ENCODE data around the gene GABRG3. TPM values are rescaled to one million over a fixed set of nuclear protein-coding genes. Genes with fewer than 3 reads are reported as not detected.

Gene GABRG3
- total RNA-seq, 1 donor from 2014 or later: 0.54 TPM

DNA sequence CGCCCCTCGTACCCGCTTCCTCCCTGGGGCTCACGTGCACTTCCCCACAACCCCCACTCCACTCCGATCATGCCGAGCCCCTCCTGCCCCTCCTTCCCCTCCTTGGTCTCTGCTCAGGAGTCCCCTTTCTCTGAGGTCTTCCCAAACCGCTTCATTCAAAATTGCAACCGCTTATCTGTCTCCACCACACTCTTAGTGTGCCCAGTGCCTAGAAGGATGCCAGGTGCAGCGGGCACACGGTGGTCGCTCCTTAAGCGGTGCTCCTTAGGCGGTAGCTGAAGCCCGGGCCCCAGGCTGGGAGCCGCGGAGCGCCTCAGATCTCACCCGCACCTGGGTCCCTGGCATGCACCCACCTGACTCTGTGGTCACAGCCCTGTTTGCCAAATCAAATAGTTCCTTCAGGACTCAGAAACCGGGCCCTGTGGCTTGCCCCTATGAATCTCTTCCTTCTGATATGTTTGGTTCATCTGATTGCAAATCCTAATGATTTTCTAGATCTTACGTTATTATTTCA lies 603.6 kb downstream of the GABRG3 start:
- Mint-ChIP-seq H3K9me3 (ENCODE audit: unreplicated experiment) (peaks cover 3% of the 10 kb centered on the region), H3K4me1 (ENCODE audit: low read depth, unreplicated experiment) (no peaks in the 10 kb centered on the region), H3K27me3 (ENCODE audit: low read depth, unreplicated experiment) (no peaks in the 10 kb centered on the region), H3K36me3 (ENCODE audit: low read depth, unreplicated experiment) (no peaks in the 10 kb centered on the region), H3K4me3 (ENCODE audit: unreplicated experiment) (no peak overlapping the region), H3K27ac (ENCODE audit: unreplicated experiment) (no peak overlapping the region)
- H3K4me2 ChIP-seq (ENCODE audit: low read length): no peak overlapping the region
- no peaks in the 10 kb centered on the region for H3K36me3 ChIP-seq (ENCODE audit: insufficient read depth, low read length)
- no peak for FAIRE-seq
- no peak overlapping the region for H3K4me3 ChIP-seq (ENCODE audit: insufficient read depth, low read depth, low read length)
- no peak for DNase-seq (ENCODE audit: low read depth)
- no peaks in the 10 kb centered on the region for H3K79me2 ChIP-seq (ENCODE audit: insufficient read depth, low read length)
- H3K27me3 ChIP-seq (ENCODE audit: insufficient read depth, low read length): no peaks in the 10 kb centered on the region
- no peak overlapping the region for H3K27ac ChIP-seq (ENCODE audit: low read depth, low read length)
- peaks cover 7% of the 10 kb centered on the region for H3K9me3 ChIP-seq (ENCODE audit: insufficient read depth, low read depth, low read length)
- no peak overlapping the region for H2AFZ ChIP-seq (ENCODE audit: low read depth, low read length)
- TF ChIP-seq, protein P1, sequence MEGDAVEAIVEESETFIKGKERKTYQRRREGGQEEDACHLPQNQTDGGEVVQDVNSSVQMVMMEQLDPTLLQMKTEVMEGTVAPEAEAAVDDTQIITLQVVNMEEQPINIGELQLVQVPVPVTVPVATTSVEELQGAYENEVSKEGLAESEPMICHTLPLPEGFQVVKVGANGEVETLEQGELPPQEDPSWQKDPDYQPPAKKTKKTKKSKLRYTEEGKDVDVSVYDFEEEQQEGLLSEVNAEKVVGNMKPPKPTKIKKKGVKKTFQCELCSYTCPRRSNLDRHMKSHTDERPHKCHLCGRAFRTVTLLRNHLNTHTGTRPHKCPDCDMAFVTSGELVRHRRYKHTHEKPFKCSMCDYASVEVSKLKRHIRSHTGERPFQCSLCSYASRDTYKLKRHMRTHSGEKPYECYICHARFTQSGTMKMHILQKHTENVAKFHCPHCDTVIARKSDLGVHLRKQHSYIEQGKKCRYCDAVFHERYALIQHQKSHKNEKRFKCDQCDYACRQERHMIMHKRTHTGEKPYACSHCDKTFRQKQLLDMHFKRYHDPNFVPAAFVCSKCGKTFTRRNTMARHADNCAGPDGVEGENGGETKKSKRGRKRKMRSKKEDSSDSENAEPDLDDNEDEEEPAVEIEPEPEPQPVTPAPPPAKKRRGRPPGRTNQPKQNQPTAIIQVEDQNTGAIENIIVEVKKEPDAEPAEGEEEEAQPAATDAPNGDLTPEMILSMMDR (IDR thresholded peaks at IDR 0.05; ENCODE audit: insufficient read depth, low read depth, low read length): no peak
- TF ChIP-seq EZH2 (IDR thresholded peaks at IDR 0.05; ENCODE audit: insufficient read depth, low read length): no peak
- H3K9ac ChIP-seq (ENCODE audit: low read length): no peak overlapping the region
- H3K4me1 ChIP-seq (ENCODE audit: insufficient read depth, low read length): no peaks in the 10 kb centered on the region
- H4K20me1 ChIP-seq (ENCODE audit: insufficient read depth, low read length): no peaks in the 10 kb centered on the region

DNA sequence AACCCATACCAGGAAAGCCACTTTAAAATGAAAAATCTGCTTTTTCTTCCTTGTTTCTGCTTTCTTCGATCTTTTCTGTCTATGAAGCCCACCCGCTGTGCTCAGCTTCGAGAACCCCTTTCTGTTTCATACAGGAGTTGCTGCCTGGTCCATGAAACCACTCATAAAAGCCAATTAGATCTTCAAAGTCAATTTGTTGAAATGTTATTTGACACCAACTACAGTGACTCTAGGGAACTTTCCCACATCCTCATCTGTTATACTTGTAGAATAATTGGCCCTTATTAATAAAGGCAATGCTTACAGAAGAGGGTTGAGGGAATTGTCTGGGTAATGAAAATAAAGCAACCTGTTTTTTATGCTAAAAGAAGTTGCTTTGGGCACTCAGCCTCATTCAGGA lies 604.5 kb downstream of the GABRG3 start:
- peaks cover 3% of the 10 kb centered on the region for H3K9me3 Mint-ChIP-seq (ENCODE audit: unreplicated experiment)
- H3K27me3 ChIP-seq (ENCODE audit: insufficient read depth, low read length): no peaks in the 10 kb centered on the region

DNA sequence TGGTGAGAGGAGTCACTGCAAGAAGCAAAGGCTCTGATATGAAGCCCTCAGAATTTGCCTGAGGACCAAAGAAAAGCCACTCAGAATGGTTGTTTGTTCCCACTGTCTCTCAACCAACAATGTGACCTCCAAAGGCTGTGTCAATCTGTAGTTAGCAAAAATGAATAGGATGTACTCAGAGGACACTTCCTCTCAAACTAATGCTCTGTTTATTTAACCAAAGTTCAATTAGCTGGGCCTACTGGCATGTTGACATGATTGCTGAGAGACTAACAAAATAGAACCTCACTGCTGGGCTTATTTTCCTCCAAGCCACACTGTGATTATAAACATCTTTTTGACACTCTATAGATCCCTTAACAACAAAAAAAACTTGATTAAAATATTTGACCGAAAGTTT lies 605.6 kb downstream of the GABRG3 start:
- no peaks in the 10 kb centered on the region for H4K20me1 ChIP-seq (ENCODE audit: insufficient read depth, low read length)
- H3K27me3 ChIP-seq (ENCODE audit: insufficient read depth, low read length): no peaks in the 10 kb centered on the region
- no peak overlapping the region for H3K9ac ChIP-seq (ENCODE audit: low read length)
- H3K4me3 ChIP-seq (ENCODE audit: insufficient read depth, low read depth, low read length): no peak overlapping the region
- H2AFZ ChIP-seq (ENCODE audit: low read depth, low read length): no peak overlapping the region
- Mint-ChIP-seq H3K27me3 (ENCODE audit: low read depth, unreplicated experiment) (no peaks in the 10 kb centered on the region), H3K4me1 (ENCODE audit: low read depth, unreplicated experiment) (no peaks in the 10 kb centered on the region), H3K4me3 (ENCODE audit: unreplicated experiment) (no peak overlapping the region), H3K36me3 (ENCODE audit: low read depth, unreplicated experiment) (no peaks in the 10 kb centered on the region), H3K27ac (ENCODE audit: unreplicated experiment) (no peak overlapping the region), H3K9me3 (ENCODE audit: unreplicated experiment) (peaks cover 3% of the 10 kb centered on the region)
- H3K36me3 ChIP-seq (ENCODE audit: insufficient read depth, low read length): no peaks in the 10 kb centered on the region
- no peaks in the 10 kb centered on the region for H3K79me2 ChIP-seq (ENCODE audit: insufficient read depth, low read length)
- no peak for TF ChIP-seq EZH2 (IDR thresholded peaks at IDR 0.05; ENCODE audit: insufficient read depth, low read length)
- TF ChIP-seq, protein P1 (IDR thresholded peaks at IDR 0.05; ENCODE audit: insufficient read depth, low read depth, low read length): no peak
- DNase-seq (ENCODE audit: low read depth) (no peak), FAIRE-seq (no peak)
- H3K4me1 ChIP-seq (ENCODE audit: insufficient read depth, low read length): no peaks in the 10 kb centered on the region
- no peak overlapping the region for H3K4me2 ChIP-seq (ENCODE audit: low read length)
- peaks cover 7% of the 10 kb centered on the region for H3K9me3 ChIP-seq (ENCODE audit: insufficient read depth, low read depth, low read length)
- no peak overlapping the region for H3K27ac ChIP-seq (ENCODE audit: low read depth, low read length)

More for the DNA sequence above, 604.5 kb downstream of the GABRG3 start:
- H3K79me2 ChIP-seq (ENCODE audit: insufficient read depth, low read length): no peaks in the 10 kb centered on the region
- Mint-ChIP-seq H3K27ac (ENCODE audit: unreplicated experiment) (no peak overlapping the region), H3K4me3 (ENCODE audit: unreplicated experiment) (no peak overlapping the region), H3K36me3 (ENCODE audit: low read depth, unreplicated experiment) (no peaks in the 10 kb centered on the region), H3K27me3 (ENCODE audit: low read depth, unreplicated experiment) (no peaks in the 10 kb centered on the region), H3K4me1 (ENCODE audit: low read depth, unreplicated experiment) (no peaks in the 10 kb centered on the region)
- DNase-seq (ENCODE audit: low read depth) (no peak), FAIRE-seq (no peak)
- H3K9ac ChIP-seq (ENCODE audit: low read length): no peak overlapping the region
- no peak overlapping the region for H3K4me3 ChIP-seq (ENCODE audit: insufficient read depth, low read depth, low read length)
- H3K9me3 ChIP-seq (ENCODE audit: insufficient read depth, low read depth, low read length): peaks cover 7% of the 10 kb centered on the region
- H3K36me3 ChIP-seq (ENCODE audit: insufficient read depth, low read length): no peaks in the 10 kb centered on the region
- no peak for TF ChIP-seq EZH2 (IDR thresholded peaks at IDR 0.05; ENCODE audit: insufficient read depth, low read length)
- TF ChIP-seq, protein P1 (IDR thresholded peaks at IDR 0.05; ENCODE audit: insufficient read depth, low read depth, low read length): no peak
- H3K4me1 ChIP-seq (ENCODE audit: insufficient read depth, low read length): no peaks in the 10 kb centered on the region
- H3K4me2 ChIP-seq (ENCODE audit: low read length): no peak overlapping the region
- H4K20me1 ChIP-seq (ENCODE audit: insufficient read depth, low read length): no peaks in the 10 kb centered on the region
- H3K27ac ChIP-seq (ENCODE audit: low read depth, low read length): no peak overlapping the region
- H2AFZ ChIP-seq (ENCODE audit: low read depth, low read length): no peak overlapping the region

Measured in astrocyte (in vitro differentiated cells and primary cell).